ENCODE data around the gene KIRREL3.

The KIRREL3 gene

GRCh38 chr11:126863294-126863997, 137.1 kb downstream of the KIRREL3 start:
- no peak for DNase-seq

- DNase-seq, result no peak
These were observed 137.8 kb downstream of the KIRREL3 start for GRCh38 chr11:126862664-126863243.

- no peak for DNase-seq
These were observed 138.6 kb downstream of the KIRREL3 start for GRCh38 chr11:126861796-126862459.

GRCh38 chr11:126857860-126858808, 142.4 kb downstream of the KIRREL3 start:
- no peak for DNase-seq

- DNase-seq, result no peak
These were observed 145.0 kb downstream of the KIRREL3 start for GRCh38 chr11:126855536-126855935.

GRCh38 chr11:126853732-126854131, 146.8 kb downstream of the KIRREL3 start:
- DNase-seq, result no peak

GRCh38 chr11:126844789-126845188, 155.8 kb downstream of the KIRREL3 start:
- DNase-seq, result no peak

- DNase-seq, result no peak
These were observed 157.5 kb downstream of the KIRREL3 start for GRCh38 chr11:126843096-126843495.

- no peak for DNase-seq
These were observed 158.6 kb downstream of the KIRREL3 start for GRCh38 chr11:126841999-126842398.

- no peak for DNase-seq
These were observed 159.6 kb downstream of the KIRREL3 start for GRCh38 chr11:126840975-126841374.

GRCh38 chr11:126840201-126840886, 160.2 kb downstream of the KIRREL3 start:
- no peak for DNase-seq

- no peak for DNase-seq
These were observed 161.1 kb downstream of the KIRREL3 start for GRCh38 chr11:126839496-126839895.

GRCh38 chr11:126838779-126839178, 161.8 kb downstream of the KIRREL3 start:
- DNase-seq, result no peak

- no peak for DNase-seq
These were observed 163.0 kb downstream of the KIRREL3 start for GRCh38 chr11:126837581-126837980.

- no peak for DNase-seq
These were observed 166.0 kb downstream of the KIRREL3 start for GRCh38 chr11:126834573-126834972.

GRCh38 chr11:126834149-126834548, 166.4 kb downstream of the KIRREL3 start:
- no peak for DNase-seq

- no peak for DNase-seq
These were observed 167.5 kb downstream of the KIRREL3 start for GRCh38 chr11:126833065-126833464.

GRCh38 chr11:126832387-126832786, 168.2 kb downstream of the KIRREL3 start:
- no peak for DNase-seq

- DNase-seq, result no peak
These were observed 170.3 kb downstream of the KIRREL3 start for GRCh38 chr11:126830216-126830806.

GRCh38 chr11:126829716-126830115, 170.9 kb downstream of the KIRREL3 start:
- DNase-seq, result no peak

GRCh38 chr11:126824035-126824607, 176.4 kb downstream of the KIRREL3 start:
- DNase-seq, result no peak

- no peak for DNase-seq
These were observed 177.3 kb downstream of the KIRREL3 start for GRCh38 chr11:126823274-126823673.
